Body of pancreas (tissue), 4 donors: ENCODE data around the gene SLC22A14.

Experiments
- CTCF ChIP-seq, 7 experiments: fragments of 450-650 bp in 4 of 7; fragments of 200-600 bp in 3 of 7; sonication (generic) in 3 of 7; IDR thresholded peaks; one replicate each; pipeline ENCODE4 v1.5.1; 2016 to 2019; ENCODE audit warnings: antibody characterized with exemption in 7 of 7
- POLR2A ChIP-seq, 3 donors: fragments of 450-650 bp; IDR thresholded peaks; one replicate each; pipeline ENCODE4 v1.6.1; 2016; ENCODE audit warnings: antibody characterized with exemption in 3 of 3, mild to moderate bottlenecking in 2 of 3

- TF ChIP-seq CTCF (IDR thresholded peaks at IDR 0.05) (no peak), POLR2A (IDR thresholded peaks at IDR 0.05) (no peak)
Observed at GRCh38 chr3:38345879-38346586, 63.9 kb downstream of the SLC22A14 start.
